ENCODE data around the gene NFS1. TPM values are rescaled to one million over a fixed set of nuclear protein-coding genes. Genes with fewer than 3 reads are reported as not detected.

The NFS1 gene
- total and polyA plus RNA-seq, 4 donors = 30.1 to 55.2 (median 46.1) TPM

GRCh38 chr20:35695978-35696377, 3.2 kb downstream of the NFS1 start:
- Histone ChIP-seq H3K36me3 (ENCODE audit: control insufficient read depth in 4 of 4, insufficient read depth in 3 of 4, low read depth in 1 of 4, low read length in 3 of 4) (peaks cover 3 to 6% (median 4%) of the 10 kb centered on the region in 4 donors), H3K27me3 (ENCODE audit: control insufficient read depth in 4 of 4, insufficient read depth in 4 of 4, low read length in 3 of 4) (no peaks in the 10 kb centered on the region), H3K4me3 (ENCODE audit: low read depth in 1 of 3, low read length in 3 of 3) (no peak overlapping the region), H3K27ac (ENCODE audit: low read depth in 1 of 2, low read length in 2 of 2) (no peak overlapping the region), H3K9me3 (ENCODE audit: control insufficient read depth in 4 of 4, low read length in 3 of 4) (no peaks in the 10 kb centered on the region), H3K4me1 (ENCODE audit: control insufficient read depth in 4 of 4, insufficient read depth in 4 of 4, low read length in 3 of 4) (peaks cover 0 to 33% (median 28%) of the 10 kb centered on the region in 4 donors), H3K9ac (ENCODE audit: low read depth in 1 of 2, low read length in 2 of 2) (no peak overlapping the region)
- WGBS = 86% methylated on average over 4 of the region's 4 CpGs
- DNase-seq (ENCODE audit: low spot score) = no peak
- TF ChIP-seq ATF3 (IDR thresholded peaks at IDR 0.05) (no peak), YY1 (IDR thresholded peaks at IDR 0.05) (no peak), FOXA2 (IDR thresholded peaks at IDR 0.05) (no peak), JUND (IDR thresholded peaks at IDR 0.05) (no peak), REST (IDR thresholded peaks at IDR 0.05) (no peak), RAD21 (IDR thresholded peaks at IDR 0.05) (no peak), HNF4G (IDR thresholded peaks at IDR 0.05) (no peak), GABPA (IDR thresholded peaks at IDR 0.05 in 1 of 2, conservative IDR thresholded peaks at IDR 0.05 in 1 of 2) (no peak), FOXA1 (IDR thresholded peaks at IDR 0.05) (no peak), TAF1 (conservative IDR thresholded peaks at IDR 0.05) (no peak), CTCF (IDR thresholded peaks at IDR 0.05; ENCODE audit: low read depth, low read length, missing input control) (no peak), RXRA (IDR thresholded peaks at IDR 0.05) (no peak), SP1 (IDR thresholded peaks at IDR 0.05) (no peak), MAX (IDR thresholded peaks at IDR 0.05) (no peak), NR2F2 (IDR thresholded peaks at IDR 0.05) (no peak)

- Histone ChIP-seq H3K27ac (ENCODE audit: low read depth in 1 of 2, low read length in 2 of 2) (no peak overlapping the region), H3K36me3 (ENCODE audit: control insufficient read depth in 4 of 4, insufficient read depth in 3 of 4, low read depth in 1 of 4, low read length in 3 of 4) (peaks cover 3 to 6% (median 4%) of the 10 kb centered on the region in 4 donors), H3K9me3 (ENCODE audit: control insufficient read depth in 4 of 4, low read length in 3 of 4) (no peaks in the 10 kb centered on the region), H3K27me3 (ENCODE audit: control insufficient read depth in 4 of 4, insufficient read depth in 4 of 4, low read length in 3 of 4) (no peaks in the 10 kb centered on the region), H3K9ac (ENCODE audit: low read depth in 1 of 2, low read length in 2 of 2) (no peak overlapping the region), H3K4me1 (ENCODE audit: control insufficient read depth in 4 of 4, insufficient read depth in 4 of 4, low read length in 3 of 4) (peaks cover 0 to 32% (median 28%) of the 10 kb centered on the region in 4 donors), H3K4me3 (ENCODE audit: low read depth in 1 of 3, low read length in 3 of 3) (no peak overlapping the region)
- TF ChIP-seq HNF4A (conservative IDR thresholded peaks at IDR 0.05) = peak in 1 of 2 donors; percentile 69
- no peak for TF ChIP-seq FOXA2 (IDR thresholded peaks at IDR 0.05)
- TF ChIP-seq RXRA (IDR thresholded peaks at IDR 0.05) = peak in 1 of 2 donors; percentile 44
- no peak for DNase-seq (ENCODE audit: low spot score)
- 33% methylated on average over 2 of the region's 2 CpGs for WGBS
Measured at GRCh38 chr20:35695245-35695749, 3.9 kb downstream of the NFS1 start.

Measured in liver (tissue), 9 donors.